ENCODE data around the gene ID4.
A peak's percentile ranks its signal among the peaks of the same experiment; 100 is the strongest.
"Not testable (repeated sequence)": the region's sequence is repeated elsewhere in the genome, so short reads cannot be mapped to it uniquely, and the experiment has no call there.

Gene ID4

DNA sequence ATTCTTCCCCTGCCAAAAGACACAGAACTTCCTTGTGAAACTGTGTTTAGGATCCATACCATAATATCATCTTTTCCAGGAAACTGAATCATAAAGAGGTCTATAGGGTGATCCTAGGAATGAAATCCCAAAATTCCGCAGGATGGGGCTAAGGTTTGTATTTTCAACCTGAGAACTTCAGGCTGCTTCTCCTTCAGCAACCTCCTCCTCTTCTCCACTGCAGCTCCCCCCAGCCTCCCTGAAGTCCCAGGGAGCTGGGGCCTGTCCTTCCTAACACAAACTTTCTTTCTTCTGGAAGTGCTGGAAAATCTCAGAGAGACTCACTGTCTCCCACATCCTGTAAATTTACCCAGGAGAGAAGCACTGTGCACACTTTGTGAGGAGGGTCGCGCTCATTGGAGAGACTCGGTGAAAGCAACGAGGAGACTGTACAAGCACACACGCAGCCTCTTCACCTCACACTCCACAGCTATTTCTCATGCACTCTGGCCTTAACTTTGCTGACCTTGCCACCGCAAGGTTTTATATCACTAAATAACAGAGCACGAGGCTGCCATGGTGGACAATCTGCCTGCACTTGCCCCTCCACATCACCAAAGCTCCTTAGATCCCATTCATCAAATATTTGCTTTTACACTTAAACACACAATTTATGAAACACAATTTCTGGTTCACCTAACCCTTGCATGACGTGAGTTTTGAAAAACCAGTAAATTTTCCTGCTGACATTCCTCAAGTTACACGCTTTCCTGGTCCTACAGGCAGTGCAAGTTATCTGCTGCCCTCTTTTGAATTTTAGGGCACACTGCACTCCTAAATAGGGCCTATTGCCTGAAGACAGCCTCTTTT, 14.3 kb downstream of the ID4 start:
- TF ChIP-seq, protein P1, sequence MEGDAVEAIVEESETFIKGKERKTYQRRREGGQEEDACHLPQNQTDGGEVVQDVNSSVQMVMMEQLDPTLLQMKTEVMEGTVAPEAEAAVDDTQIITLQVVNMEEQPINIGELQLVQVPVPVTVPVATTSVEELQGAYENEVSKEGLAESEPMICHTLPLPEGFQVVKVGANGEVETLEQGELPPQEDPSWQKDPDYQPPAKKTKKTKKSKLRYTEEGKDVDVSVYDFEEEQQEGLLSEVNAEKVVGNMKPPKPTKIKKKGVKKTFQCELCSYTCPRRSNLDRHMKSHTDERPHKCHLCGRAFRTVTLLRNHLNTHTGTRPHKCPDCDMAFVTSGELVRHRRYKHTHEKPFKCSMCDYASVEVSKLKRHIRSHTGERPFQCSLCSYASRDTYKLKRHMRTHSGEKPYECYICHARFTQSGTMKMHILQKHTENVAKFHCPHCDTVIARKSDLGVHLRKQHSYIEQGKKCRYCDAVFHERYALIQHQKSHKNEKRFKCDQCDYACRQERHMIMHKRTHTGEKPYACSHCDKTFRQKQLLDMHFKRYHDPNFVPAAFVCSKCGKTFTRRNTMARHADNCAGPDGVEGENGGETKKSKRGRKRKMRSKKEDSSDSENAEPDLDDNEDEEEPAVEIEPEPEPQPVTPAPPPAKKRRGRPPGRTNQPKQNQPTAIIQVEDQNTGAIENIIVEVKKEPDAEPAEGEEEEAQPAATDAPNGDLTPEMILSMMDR (IDR thresholded peaks at IDR 0.05; ENCODE audit: low read depth, low read length) = peak; percentile 85
- no peak overlapping the region for H3K4me3 ChIP-seq (ENCODE audit: low read depth, low read length)

GRCh38 chr6:19852090-19852457, 14.9 kb downstream of the ID4 start:
- TF ChIP-seq, protein P1 (IDR thresholded peaks at IDR 0.05; ENCODE audit: low read depth, low read length) = no peak
- no peak overlapping the region for H3K4me3 ChIP-seq (ENCODE audit: low read depth, low read length)

- no peak overlapping the region for H3K4me3 ChIP-seq (ENCODE audit: low read depth, low read length)
- TF ChIP-seq, protein P1 (IDR thresholded peaks at IDR 0.05; ENCODE audit: low read depth, low read length) = no peak
Observed at GRCh38 chr6:19852927-19853326, 15.8 kb downstream of the ID4 start.

- not testable (repeated sequence) for H3K4me3 ChIP-seq (ENCODE audit: low read depth, low read length)
Observed at GRCh38 chr6:19854421-19855015, 17.3 kb downstream of the ID4 start.

DNA sequence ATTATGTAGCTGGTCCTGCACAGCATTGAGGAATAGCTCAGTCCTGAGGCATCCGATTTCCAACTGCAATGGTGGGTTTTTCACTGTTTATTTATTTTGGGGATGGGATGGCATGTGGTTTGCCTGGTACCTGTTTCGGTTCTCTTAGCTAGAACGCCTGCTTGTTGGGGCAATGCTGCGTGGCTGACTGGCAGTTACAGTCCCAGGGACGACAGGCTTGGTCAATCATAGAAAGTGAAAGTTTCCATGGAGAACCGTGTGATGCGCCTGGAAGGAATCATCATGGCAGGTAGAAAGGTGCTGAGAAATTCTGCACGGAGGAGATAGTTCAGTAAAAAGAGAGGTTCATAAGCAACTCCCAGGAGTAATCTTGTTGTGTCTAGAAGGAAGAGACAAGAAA, 18.4 kb downstream of the ID4 start:
- TF ChIP-seq, protein P1 (IDR thresholded peaks at IDR 0.05; ENCODE audit: low read depth, low read length) = no peak
- H3K4me3 ChIP-seq (ENCODE audit: low read depth, low read length) = no peak overlapping the region

- TF ChIP-seq, protein P1 (IDR thresholded peaks at IDR 0.05; ENCODE audit: low read depth, low read length) = no peak
- no peak overlapping the region for H3K4me3 ChIP-seq (ENCODE audit: low read depth, low read length)
Observed at GRCh38 chr6:19857139-19857538, 20.0 kb downstream of the ID4 start.

GRCh38 chr6:19857703-19858102, 20.5 kb downstream of the ID4 start:
- TF ChIP-seq, protein P1 (IDR thresholded peaks at IDR 0.05; ENCODE audit: low read depth, low read length) = no peak
- no peak overlapping the region for H3K4me3 ChIP-seq (ENCODE audit: low read depth, low read length)
